ENCODE measurements around the gene NAA16.
"Not testable (repeated sequence)": the region's sequence is repeated elsewhere in the genome, so short reads cannot be mapped to it uniquely, and the experiment has no call there.

The NAA16 gene

DNA sequence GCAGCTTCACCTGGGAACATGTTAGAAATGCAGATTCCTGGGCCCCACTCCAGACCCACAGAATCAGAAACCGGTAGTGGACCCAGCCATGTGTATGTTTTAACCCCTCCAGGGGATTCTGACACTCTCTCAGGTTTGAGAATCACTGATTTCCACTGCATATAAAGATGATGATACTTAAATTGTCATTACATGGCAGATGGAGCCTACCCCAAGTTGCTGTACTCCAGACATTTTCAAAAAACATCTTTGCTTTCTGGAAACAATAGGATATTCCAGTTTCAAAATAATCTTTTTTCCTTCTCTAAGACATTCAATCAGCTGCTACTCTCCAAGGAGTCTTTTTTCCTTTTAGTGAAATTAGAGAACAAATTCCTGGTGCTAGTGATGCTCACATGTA lies 97.7 kb downstream of the NAA16 start:
- no peak for DNase-seq (ENCODE audit: low read depth)

GRCh38 chr13:41409611-41410010 lies 98.5 kb downstream of the NAA16 start:
- DNase-seq (ENCODE audit: low read depth), result no peak

DNA sequence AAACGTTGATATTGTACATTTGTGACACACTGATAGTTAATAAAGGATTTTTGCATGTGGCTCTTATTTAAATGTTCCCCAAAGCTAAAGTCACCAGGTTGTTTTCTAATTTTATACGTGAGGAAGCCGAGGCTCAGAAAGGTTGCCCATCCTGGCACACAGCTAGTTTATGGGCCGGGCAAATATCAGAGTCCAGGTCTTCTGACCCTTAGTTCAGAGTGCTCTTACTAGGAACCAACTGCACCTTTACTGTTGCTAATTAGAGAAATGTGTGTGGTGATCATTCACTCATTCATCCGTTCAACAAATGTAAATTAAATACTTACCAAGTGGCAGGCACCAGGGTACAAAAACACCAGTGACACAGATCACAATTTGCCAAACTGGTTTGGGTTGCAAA lies 100.0 kb downstream of the NAA16 start:
- DNase-seq (ENCODE audit: low read depth), result no peak

GRCh38 chr13:41411522-41411921 lies 100.5 kb downstream of the NAA16 start:
- no peak for DNase-seq (ENCODE audit: low read depth)

DNA sequence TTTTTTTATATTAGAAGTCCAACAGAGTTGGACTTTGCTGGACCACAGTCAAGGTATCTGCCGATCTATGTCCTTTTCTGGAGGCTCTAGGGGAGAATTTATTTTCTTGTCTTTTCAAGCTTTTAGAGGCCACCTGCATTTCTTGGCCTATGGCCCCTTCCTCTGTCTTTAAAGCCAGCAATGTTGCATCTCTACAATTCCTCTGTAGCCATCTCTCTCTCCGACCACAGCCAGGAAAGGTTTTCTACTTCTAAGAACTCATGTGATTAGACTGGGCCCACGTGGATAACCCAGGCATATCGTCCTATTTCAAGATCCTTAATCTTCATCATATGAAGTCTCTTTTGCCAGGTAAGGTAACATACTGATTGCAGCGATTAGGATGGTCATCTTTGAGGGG lies 102.8 kb downstream of the NAA16 start:
- DNase-seq (ENCODE audit: low read depth), result no peak

GRCh38 chr13:41416276-41416675 lies 105.2 kb downstream of the NAA16 start:
- DNase-seq (ENCODE audit: low read depth), result no peak

DNA sequence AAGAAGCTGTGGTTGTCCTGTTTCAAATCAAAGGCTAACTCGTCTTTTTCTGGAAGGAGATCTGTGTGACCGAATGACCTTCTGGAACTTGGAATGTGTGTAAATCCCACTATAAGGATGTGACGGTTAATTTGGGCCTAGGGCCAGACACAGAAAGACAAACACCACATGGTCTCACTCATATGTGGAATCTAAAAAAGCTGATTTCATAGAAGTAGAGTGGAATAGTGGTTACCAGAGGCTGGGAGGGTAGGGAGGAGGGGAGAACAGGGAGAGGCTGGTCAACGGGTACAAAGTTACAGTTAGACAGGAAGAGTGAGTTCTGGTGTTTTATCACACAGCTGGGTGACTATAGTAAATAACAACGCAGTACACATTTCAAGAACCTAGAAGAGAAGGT lies 107.0 kb downstream of the NAA16 start:
- DNase-seq (ENCODE audit: low read depth), result no peak

GRCh38 chr13:41418731-41419130 lies 107.7 kb downstream of the NAA16 start:
- no peak for DNase-seq (ENCODE audit: low read depth)

DNA sequence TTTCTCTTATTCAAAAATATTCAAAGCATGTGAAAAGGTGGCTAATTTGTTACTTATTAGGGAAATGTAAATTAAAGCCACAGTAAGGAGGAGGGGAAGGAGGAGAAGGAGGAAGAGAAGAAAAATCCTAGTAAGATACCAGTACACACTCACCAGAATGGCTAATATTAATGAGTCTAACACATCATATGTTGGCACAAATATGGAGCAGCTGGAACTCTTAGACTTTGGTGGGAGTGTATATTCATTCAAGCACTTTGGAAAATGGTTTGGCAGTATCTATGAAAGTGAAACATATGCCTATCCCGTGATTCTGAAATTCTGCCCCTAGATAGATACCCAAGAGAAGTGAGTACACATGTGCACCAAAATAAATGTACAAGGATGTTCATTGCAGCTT lies 108.1 kb downstream of the NAA16 start:
- no peak for DNase-seq (ENCODE audit: low read depth)

DNA sequence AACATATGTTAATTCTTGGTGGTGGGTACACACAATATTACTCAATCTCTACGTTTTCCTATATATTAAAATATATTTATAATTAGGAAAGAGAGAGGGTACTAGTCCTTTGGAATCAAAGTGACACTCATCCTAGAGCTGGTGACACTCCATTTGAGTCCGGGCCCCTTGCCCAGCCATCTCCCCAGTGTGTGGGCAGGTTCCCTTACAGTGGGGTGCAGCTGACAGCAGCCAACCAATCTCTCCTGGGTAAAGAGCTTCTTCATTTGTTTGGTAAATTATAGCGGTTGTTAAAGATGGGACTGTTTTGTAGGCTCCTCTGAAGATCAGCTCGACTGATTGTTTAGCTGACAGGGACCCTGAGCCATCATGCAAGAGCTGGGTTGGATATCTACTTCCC lies 109.1 kb downstream of the NAA16 start:
- no peak for DNase-seq (ENCODE audit: low read depth)

GRCh38 chr13:41421330-41421729 lies 110.3 kb downstream of the NAA16 start:
- DNase-seq (ENCODE audit: low read depth), result not testable (repeated sequence)

DNA sequence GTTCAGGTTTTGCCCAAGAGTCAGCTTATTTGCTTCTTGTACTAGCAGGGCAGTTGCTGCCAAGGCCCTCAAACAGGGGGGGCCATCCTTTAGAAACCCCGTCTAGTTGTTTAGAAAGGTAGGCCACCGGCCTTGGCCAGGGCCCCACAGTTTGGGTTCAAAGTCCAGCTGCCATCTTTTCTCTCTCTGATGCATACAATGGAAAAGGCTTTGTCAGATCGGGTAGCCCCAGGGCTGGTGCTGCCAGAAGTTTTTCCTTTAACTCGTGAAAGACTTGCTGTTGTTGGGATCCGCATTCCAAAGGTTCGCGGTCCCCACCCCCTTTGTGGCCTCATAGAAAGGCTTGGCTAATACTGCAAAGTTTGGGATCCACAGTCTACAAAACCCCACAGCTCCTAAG lies 110.9 kb downstream of the NAA16 start:
- not testable (repeated sequence) for DNase-seq (ENCODE audit: low read depth)

GRCh38 chr13:41423259-41423658 lies 112.2 kb downstream of the NAA16 start:
- DNase-seq (ENCODE audit: low read depth), result not testable (repeated sequence)

GRCh38 chr13:41424675-41425074 lies 113.6 kb downstream of the NAA16 start:
- DNase-seq (ENCODE audit: low read depth), result not testable (repeated sequence)

DNA sequence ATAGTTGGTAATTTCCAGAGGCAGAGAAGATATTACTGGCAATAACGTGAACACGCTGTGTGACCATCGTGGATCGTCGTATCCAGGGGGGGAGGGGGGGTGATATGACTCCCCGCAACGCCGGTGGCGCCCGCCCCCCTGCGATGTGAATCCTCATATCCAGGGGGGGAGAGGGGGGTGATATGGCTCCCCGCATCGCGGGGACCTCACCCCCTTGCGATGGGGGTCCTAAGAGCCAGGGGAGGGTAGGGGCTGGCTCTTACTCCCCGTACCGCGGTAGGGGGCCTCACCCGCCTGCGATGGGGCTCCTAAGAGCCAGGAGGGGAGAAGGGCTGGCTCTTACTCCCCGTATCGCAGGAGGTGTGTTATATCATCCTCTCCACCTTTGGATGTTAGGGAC lies 115.0 kb downstream of the NAA16 start:
- no peak for DNase-seq (ENCODE audit: low read depth)
